Kidney (tissue), 14 donors: Measurements from ENCODE around the gene UGGT2. TPM values are rescaled to one million over a fixed set of nuclear protein-coding genes. Genes with fewer than 3 reads are reported as not detected.

ENCODE experiments used
- DNase-seq, 5 donors: peaks; one replicate each; pipeline ENCODE4 v3.0.0-alpha.2; 2013 to 2020
- FAIRE-seq: peaks from 2 replicates; lab custom pipeline; 2012; peaks lifted over from hg19 to GRCh38; lab: Jason Lieb, UNC
- H3K27ac ChIP-seq, 2 donors: one replicate each; pipeline ENCODE4 v1.7.0; 2013; ENCODE audit warnings: low read depth in 2 of 2, low read length in 2 of 2, inconsistent platforms in 1 of 2
- H3K27me3 ChIP-seq: one replicate; pipeline ENCODE4 v1.7.1; 2013; ENCODE audit warnings: low read length, inconsistent platforms; ENCODE audit not compliant: control insufficient read depth, insufficient read depth
- H3K36me3 ChIP-seq, 3 donors: one replicate each; pipeline versions ENCODE4 v1.7.0 to v1.7.1; 2013; ENCODE audit warnings: low read length in 3 of 3, control low read depth in 1 of 3, inconsistent platforms in 1 of 3; ENCODE audit not compliant: insufficient read depth in 3 of 3, control insufficient read depth in 2 of 3
- H3K4me1 ChIP-seq, 3 donors: one replicate each; pipeline versions ENCODE4 v1.7.0 to v1.7.1; 2013; ENCODE audit warnings: low read length in 3 of 3, inconsistent platforms in 1 of 3, low read depth in 1 of 3; ENCODE audit not compliant: control insufficient read depth in 2 of 3, insufficient read depth in 2 of 3
- H3K4me3 ChIP-seq, 3 donors: one replicate each; pipeline versions ENCODE4 v1.7.0 to v1.8.1; 2013; ENCODE audit warnings: low read length in 3 of 3, control low read depth in 1 of 3, inconsistent platforms in 1 of 3
- H3K9ac ChIP-seq, 3 donors: one replicate each; pipeline versions ENCODE4 v1.7.0 to v1.7.1; 2013; ENCODE audit warnings: low read length in 3 of 3, control low read depth in 1 of 3, inconsistent platforms in 1 of 3
- H3K9me3 ChIP-seq, 3 donors: one replicate each; pipeline versions ENCODE4 v1.7.0 to v1.7.1; 2013; ENCODE audit warnings: low read length in 3 of 3, control low read depth in 1 of 3, inconsistent platforms in 1 of 3; ENCODE audit not compliant: control insufficient read depth in 2 of 3, insufficient read depth in 1 of 3
- intact Hi-C: fragments of 100-400 bp; cut with DNase I; formaldehyde crosslinking; loops from one replicate; pipeline ENCODE4 v1.11.1; 2022
- polyA plus RNA-seq: library from polyadenylated mRNA; stranded (reverse); fragments of 350-450 nt; fragmentation: Illumina TruSeq; extraction: RNeasy Lipid Tissue Mini Kit (QIAGEN cat#74804); gene quantifications from one replicate; pipeline ENCODE4 v1.2.3, GENCODE V29; 2014; ENCODE audit warnings: low read depth, low replicate concordance; ENCODE audit not compliant: insufficient read depth
- total RNA-seq: library from RNA; stranded (reverse); fragmentation: NEBNext Ultra II Directional; extraction: Animal tissue kit (Norgen Biotek cat#: 25700); gene quantifications from one replicate; pipeline ENCODE4 v1.2.1, GENCODE V29; 2021
- TF ChIP-seq, protein P1 (sequence below): IDR thresholded peaks from 3 replicates; pipeline ENCODE4 v1.5.1; 2012; ENCODE audit warnings: mild to moderate bottlenecking, moderate library complexity, borderline replicate concordance; ENCODE audit not compliant: insufficient read depth; ENCODE audit errors: extremely low read depth
- donor health status: control.
- donor health status: control.
- donor health status: control.
- donor health status: control.
- donor health status: control.
- donor health status: DM: yes; HTN: yes; CAD: no.
- donor health status: Normal renal cell carcinoma (clear cell type).

UGGT2 gene
- total and polyA plus RNA-seq, 2 donors from 2014 or later: 10.0 to 31.9 TPM

DNA sequence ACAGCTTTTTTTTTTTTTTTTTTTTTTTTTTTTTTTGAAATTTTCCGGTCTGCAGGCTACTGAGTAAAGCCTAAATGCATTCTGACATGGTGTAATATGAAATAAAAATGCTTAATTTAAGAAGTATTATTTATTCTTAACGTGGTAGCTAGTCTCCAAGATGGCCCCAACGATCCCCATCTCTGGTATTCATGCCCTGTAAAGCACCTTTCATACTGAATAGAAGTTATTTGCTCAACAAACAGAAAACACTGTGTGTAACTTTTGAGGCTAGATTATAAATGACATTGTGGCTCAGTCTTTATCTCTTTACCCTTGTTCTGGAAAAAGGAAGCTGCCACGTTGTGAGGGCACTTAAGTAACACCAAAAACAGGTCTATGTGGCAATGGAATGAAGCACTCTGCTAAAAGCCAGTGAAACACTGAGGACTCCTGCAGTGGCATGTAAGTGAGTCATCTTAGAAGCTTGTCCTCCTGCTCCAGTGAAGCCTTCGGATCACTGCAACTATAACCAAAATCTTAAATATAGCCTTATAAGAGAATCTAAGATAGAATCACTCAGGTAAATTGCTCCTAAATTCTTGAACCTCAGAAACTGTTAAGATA is 128.7 kb downstream of the UGGT2 start:
- Histone ChIP-seq H3K9ac (no peak overlapping the region), H3K9me3 (peaks cover 0 to 2% (median 1%) of the 10 kb centered on the region in 3 donors), H3K27me3 (no peaks in the 10 kb centered on the region), H3K27ac (no peak overlapping the region), H3K4me1 (no peaks in the 10 kb centered on the region), H3K4me3 (no peak overlapping the region), H3K36me3 (no peaks in the 10 kb centered on the region)
- intact Hi-C loops: no loop called here
- DNase-seq (no peak), FAIRE-seq (no peak)
- TF ChIP-seq, protein P1, sequence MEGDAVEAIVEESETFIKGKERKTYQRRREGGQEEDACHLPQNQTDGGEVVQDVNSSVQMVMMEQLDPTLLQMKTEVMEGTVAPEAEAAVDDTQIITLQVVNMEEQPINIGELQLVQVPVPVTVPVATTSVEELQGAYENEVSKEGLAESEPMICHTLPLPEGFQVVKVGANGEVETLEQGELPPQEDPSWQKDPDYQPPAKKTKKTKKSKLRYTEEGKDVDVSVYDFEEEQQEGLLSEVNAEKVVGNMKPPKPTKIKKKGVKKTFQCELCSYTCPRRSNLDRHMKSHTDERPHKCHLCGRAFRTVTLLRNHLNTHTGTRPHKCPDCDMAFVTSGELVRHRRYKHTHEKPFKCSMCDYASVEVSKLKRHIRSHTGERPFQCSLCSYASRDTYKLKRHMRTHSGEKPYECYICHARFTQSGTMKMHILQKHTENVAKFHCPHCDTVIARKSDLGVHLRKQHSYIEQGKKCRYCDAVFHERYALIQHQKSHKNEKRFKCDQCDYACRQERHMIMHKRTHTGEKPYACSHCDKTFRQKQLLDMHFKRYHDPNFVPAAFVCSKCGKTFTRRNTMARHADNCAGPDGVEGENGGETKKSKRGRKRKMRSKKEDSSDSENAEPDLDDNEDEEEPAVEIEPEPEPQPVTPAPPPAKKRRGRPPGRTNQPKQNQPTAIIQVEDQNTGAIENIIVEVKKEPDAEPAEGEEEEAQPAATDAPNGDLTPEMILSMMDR: no peak

DNA sequence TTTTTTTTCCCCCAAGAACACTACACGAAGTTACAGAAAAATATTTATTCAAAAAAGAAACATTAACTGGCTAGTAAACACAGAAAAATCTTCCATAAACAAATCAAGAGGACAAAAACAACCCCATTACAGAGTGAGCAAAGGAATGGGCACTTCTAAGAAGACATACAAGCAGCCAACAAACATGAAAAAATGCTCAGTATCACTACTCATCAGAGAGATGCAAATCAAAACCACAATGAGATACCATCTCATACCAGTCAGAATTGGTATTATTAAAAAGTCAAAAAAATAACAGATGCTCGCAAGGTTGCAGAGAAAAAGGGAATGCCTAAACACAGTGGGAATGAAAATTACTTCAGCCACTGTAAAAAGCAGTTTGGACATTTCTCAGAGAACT is 131.7 kb downstream of the UGGT2 start:
- Histone ChIP-seq H3K9me3 (no peaks in the 10 kb centered on the region), H3K9ac (no peak overlapping the region), H3K27ac (no peak overlapping the region), H3K36me3 (no peaks in the 10 kb centered on the region), H3K27me3 (no peaks in the 10 kb centered on the region), H3K4me1 (no peaks in the 10 kb centered on the region), H3K4me3 (no peak overlapping the region)
- DNase-seq (no peak), FAIRE-seq (no peak)
- TF ChIP-seq, protein P1: no peak
- intact Hi-C loops: no loop called here

DNA sequence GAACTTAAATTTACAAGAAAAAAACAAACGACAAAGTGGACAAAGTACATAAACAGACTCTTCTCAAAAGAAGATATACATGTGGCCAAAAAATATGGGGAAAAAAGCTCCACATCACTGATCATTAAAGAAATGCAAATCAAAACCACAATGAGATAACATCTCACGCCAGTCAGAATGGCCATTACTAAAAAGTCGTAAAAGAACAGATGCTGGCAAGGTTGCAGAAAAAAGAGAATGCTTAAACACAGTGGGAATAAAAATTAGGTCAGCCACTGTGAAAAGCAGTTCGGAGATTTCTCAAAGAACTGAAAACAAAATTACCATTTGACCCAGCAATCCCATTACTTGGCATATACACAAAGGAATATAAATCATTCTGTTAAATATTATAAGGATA is 132.7 kb downstream of the UGGT2 start:
- Histone ChIP-seq H3K27ac (no peak overlapping the region), H3K9ac (no peak overlapping the region), H3K9me3 (no peaks in the 10 kb centered on the region), H3K36me3 (no peaks in the 10 kb centered on the region), H3K27me3 (no peaks in the 10 kb centered on the region), H3K4me3 (no peak overlapping the region), H3K4me1 (no peaks in the 10 kb centered on the region)
- intact Hi-C loops: no loop called here
- FAIRE-seq (no peak), DNase-seq (peak in 2 of 5 donors; percentile 28 to 38)
- TF ChIP-seq, protein P1: no peak

DNA sequence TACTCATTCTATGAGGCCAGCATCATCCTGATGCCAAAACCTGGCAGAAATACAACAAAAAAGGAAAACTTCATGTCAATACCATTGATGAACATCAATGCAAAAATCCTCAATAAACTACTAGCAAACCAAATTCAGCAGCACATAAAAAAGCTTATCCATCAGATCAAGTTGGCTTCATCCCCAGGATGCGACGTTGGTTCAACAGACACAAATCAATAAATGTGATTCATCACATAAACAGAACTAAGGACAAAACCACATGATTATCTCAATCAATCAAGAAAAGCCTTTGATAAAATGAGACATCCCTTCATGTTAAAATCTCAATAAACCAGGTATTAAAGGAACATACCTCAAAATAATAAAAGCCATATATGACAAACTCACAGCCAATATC is 134.3 kb downstream of the UGGT2 start:
- TF ChIP-seq, protein P1: no peak
- Histone ChIP-seq H3K9ac (no peak overlapping the region), H3K27ac (no peak overlapping the region), H3K4me1 (no peaks in the 10 kb centered on the region), H3K27me3 (no peaks in the 10 kb centered on the region), H3K4me3 (no peak overlapping the region), H3K36me3 (no peaks in the 10 kb centered on the region), H3K9me3 (no peaks in the 10 kb centered on the region)
- intact Hi-C loops: no loop called here
- FAIRE-seq (no peak), DNase-seq (no peak)
